NCI-H526 treated with DMSO at 0.1 percent for 48 hours (cell line): ENCODE measurements around the gene FFAR4.
"Not testable (repeated sequence)": the region's sequence is repeated elsewhere in the genome, so short reads cannot be mapped to it uniquely, and the experiment has no call there.

Experiments
- DNase-seq: peaks from one replicate; lab custom pipeline; 2025; lab: John Stamatoyannopoulos, UW

The FFAR4 gene

DNA sequence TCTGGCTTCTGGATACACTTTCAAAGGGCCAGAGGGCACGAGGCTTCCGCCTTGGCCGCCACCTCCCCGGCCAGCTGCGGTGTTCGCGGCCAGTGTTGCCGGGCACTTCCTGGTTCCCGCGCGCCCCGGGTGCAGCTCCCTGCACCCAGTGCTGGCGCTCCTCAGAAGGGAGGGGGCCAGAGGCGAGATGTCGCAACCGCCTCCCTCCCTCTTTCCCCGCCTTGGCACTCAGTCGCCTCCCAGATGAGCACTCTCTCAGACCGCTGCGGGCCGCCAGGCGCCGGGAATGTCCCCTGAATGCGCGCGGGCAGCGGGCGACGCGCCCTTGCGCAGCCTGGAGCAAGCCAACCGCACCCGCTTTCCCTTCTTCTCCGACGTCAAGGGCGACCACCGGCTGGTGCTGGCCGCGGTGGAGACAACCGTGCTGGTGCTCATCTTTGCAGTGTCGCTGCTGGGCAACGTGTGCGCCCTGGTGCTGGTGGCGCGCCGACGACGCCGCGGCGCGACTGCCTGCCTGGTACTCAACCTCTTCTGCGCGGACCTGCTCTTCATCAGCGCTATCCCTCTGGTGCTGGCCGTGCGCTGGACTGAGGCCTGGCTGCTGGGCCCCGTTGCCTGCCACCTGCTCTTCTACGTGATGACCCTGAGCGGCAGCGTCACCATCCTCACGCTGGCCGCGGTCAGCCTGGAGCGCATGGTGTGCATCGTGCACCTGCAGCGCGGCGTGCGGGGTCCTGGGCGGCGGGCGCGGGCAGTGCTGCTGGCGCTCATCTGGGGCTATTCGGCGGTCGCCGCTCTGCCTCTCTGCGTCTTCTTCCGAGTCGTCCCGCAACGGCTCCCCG is at the start of gene FFAR4:
FFAR4 (plus strand) TSS at position 231 of the 842 bp plus-strand sequence; CDS start at position 287, 56 bp downstream.
- DNase-seq = no peak

DNA sequence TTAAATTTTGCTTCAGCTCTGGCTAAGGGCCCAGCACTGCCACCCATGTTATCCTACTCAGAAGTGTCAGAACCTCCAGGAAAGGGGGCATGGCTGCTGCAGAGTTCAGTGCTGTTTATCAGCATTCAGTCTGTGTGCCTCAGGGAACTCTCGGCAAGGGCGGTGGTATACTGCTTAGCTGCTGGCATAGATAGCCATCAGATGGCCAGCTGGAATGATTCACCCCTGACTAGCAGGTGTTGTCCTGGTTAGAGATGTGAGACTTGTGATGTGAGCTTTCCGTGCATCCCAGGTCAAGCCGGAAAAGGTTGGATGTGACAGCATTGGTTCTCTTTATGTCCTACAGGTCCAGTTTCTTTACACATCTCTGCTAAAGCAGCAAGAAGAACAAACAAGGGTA is 47.9 kb upstream of the FFAR4 start:
- no peak for DNase-seq

DNA sequence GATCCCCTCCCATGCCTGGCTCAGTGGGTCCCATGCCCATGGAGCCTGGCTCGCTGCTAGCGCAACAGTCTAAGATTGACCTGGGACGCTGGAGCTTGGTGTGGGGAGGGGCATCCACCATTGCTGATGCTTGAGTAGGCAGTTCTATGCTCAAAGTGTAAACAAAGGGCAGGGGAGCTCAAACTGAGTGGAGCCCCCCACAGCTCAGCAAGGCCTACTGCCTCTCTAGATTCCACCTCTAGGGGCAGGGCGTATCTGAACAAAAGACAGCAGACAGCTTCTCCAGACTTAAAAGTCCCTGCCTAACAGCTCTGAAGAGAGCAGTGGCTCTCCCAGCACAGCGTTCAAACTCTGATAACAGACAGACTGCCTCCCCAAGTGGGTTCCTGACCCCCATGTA is 31.2 kb upstream of the FFAR4 start:
- no peak for DNase-seq

DNA sequence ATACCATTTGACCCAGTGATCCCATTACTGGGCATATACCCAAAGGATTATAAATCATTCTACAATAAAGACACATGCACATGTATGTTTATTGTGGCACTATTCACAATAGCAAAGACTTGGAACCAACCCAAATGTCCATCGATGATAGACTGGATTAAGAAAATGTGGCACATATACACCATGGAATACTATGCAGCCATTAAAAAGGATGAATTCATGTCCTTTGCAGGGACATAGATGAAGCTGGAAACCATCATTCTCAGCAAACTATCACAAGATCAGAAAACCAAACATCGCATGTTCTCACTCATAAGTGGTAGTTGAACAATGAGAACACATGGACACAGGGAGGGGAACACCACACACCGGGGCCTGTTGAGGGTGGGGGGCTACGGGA is 25.6 kb upstream of the FFAR4 start:
- not testable (repeated sequence) for DNase-seq

DNA sequence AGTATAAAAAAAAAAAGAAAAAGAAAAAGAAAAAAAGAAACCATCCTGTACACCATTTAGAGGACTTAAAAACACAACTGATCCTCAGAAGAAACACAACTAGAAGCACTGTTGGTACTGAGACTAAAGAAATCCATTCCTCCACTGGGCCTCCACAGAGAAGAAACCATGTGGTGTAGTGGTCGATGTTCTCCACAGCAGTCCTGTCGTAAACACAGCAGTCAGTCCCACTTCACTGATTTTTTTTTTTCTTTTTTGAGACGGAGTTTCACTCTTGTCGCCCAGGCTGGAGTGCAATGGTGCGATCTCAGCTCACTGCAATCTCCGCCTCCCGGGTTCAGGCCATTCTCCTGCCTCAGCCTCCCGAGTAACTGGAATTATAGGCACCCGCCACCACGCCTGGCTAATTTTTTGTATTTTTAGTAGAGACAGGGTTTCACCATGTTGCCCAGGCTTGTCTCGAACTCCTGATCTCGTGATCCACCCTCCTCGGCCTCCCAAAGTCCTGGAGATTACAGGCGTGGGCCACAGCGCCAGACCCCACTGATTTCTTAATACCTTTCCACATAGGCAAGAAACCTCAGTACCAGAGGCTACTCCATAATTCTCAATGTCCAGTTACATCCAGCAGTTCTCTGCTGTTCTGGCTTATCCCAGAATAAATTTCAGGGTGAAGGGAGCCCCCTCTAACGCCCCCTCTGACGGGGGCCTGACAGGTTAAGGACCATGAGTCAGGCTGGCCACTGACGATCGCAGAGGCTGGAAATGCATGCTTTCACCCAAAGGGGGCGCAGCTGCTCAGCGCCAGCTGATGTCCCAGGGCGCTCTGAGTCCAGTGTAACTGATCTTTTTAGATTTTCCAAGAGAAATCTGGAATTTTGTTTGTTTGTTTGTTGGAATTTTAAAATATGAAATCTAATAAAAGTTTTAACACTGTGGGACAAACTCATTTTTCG is 24.8 kb upstream of the FFAR4 start:
- DNase-seq = no peak

DNA sequence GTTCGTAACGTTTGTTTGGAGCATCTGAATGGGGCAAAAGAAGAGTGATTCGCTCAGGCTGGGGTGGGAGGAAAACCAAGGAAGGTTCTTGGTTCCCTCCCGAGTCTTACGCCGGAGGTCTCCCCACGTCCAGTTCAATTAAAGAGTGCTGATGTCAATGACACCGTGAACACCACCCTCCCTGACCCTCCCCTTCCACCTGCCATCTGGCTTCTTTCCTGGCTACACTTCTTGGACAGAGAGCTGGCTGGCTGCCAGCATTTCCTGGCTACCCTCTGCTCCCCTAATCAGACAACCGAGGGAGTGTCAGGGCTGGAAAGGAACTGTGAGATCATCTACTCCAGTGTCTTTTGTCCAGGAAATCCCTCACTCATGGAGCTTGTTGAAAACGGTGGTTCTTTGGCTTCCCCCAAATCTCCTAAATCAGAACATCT is 24.1 kb upstream of the FFAR4 start:
- no peak for DNase-seq

DNA sequence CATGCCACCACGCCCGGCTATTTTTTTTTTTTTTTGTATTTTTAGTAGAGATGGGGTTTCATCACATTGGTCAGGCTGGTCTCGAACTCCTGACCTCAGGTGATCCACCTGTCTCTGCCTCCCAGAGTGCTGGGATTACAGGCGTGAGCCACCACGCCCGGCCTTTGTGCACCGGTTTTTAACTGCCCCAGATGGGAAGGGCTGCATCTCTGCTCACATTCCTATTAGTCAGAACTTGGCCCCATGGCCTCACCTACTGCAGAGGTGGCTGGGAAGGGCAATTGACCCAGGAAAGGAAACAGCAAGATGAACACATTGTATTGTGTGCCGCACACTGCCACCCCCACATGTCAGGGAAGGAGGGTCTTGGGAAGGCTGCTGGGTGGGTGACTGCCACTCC is 19.5 kb upstream of the FFAR4 start:
- not testable (repeated sequence) for DNase-seq

DNA sequence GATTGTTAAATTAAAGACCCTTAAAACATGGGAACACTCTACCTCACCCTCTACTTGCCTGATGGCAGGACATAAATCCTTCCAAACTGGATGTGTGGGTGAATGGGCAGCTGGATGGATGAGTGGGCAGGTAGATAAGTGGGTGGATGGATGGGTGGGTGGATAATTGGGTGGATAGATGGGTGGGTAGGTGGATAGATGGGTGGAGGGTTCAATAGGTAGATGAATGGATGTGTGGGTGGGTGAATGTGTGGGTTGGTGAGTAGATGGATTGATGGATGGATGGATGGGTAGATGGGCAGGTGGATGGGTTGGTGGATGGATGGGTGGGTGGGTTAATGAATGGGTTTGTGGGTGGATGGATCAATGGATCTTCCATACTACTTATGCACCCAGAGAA is 18.9 kb upstream of the FFAR4 start:
- no peak for DNase-seq

DNA sequence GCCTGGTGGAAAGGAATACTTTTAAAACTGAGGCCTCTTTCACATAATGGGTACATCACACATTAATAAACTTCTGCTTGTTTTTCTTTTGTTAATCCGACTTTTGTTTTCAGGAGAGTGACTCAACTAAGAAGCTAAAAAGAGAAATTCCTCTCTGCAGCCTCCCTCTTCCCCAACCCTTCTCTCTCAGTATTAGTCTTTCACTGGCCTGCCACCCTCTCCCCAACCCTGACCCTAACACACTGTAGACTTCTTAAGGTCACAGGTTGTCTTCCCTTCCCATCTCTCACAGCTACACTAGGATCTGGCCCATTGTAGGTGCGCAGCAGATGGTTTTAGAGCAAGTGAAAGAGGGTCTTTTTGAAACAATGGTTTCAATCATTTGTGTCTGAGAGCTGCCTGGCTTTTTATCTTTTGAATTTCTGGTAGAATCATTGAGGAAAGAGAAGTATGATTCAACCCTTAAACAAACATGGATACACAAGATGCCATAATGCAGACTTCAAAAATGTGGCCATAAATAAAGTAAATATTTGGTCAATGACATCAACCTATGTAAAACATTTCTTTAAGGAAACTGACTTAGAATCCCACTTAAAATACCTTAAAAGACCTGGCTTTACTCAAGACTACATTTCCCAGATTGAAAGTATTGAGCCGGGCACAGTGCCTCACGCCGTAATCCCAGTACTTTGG is 17.9 kb upstream of the FFAR4 start:
- no peak for DNase-seq

DNA sequence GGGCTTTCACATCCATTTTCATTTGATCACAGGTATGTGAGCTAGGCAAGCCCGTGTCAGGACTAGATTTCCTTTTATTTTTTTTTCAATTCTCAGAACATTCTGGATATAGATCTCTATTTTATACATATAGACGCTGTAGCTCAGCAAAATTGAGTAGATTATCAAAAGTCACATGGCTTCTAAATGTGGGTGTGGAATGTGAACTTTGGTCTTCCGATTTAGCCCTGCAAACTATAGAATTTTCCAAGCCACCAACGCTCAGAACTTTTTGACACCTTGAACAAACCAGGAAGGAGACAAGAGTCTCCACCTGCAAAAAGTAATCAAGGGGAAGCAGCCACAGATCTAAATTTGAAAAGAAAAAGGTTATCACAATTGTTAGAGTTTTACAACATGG is 15.9 kb upstream of the FFAR4 start:
- no peak for DNase-seq

DNA sequence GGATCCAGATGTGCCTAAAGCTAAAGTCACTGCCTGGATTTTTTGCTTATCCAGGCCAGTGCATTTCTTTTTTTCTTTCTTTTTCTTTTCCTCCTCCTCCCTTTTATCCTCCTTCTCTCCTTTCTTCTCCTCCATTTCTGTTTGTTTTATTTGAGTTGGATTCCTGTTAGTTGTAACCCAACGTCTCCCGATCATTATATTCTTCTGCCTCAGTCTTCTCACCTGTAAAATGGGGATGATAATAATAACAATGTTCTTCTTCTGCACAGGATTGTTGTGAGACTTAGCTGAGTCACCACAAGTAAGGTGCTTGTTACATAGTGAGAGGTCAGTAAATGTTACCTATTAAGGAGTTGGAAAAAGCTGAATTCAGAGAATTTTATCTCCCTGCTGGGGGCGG is 13.7 kb upstream of the FFAR4 start:
- DNase-seq = no peak

DNA sequence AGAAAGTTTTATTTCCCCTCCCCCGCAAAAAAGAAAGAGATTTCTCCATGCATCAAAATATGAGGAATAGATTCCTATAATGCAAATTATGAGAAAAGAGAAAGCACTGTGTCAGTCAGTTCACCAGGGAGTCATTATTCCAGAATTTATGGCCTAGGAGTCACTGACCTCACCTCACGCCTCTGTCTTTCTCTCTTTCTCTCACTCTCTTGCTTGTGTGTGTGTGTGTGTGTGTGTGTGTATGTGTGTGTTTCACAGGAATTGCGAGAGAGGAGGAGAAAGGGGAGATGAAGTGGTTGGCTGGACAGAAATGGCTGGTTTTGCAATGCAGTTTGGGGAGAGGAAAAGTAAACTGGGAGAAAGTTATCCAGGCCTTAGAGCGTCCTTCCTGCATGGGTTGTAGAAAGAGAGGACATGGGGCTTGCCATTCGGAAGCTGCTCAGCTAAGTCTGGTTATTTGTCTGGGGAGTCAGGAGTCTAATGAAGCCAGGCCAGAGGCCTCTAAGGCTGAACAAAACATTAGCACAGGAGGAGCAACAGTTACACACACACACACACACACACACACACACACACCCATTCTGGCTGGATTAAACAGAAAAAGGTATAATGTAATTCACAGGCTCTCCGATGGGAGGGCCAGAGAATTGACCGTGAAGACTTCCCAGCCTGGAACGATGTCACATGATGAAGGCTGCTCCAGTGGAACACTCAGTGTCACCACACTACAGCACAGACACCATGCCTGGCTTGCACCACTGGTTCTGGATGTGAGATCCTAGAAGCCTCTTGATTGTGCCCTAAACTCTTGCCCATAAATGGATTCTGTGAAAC is 12.8 kb upstream of the FFAR4 start:
- no peak for DNase-seq

DNA sequence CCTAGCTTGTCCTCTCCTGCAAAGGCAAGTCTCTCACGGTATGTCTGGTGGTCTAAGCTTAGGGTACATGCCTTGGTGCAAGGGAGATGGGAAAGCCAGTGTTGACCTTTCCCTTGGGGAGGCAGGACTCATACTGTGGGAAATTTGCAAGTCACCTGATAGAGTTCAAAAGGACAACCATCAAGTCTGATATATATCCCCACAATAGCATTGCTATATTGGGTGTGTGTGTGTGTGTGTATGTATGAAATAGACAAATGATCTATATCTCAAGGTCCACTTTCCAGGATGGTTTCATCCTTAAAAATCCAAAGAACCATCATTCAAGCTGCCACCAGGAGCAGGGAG is 12.2 kb upstream of the FFAR4 start:
- no peak for DNase-seq

DNA sequence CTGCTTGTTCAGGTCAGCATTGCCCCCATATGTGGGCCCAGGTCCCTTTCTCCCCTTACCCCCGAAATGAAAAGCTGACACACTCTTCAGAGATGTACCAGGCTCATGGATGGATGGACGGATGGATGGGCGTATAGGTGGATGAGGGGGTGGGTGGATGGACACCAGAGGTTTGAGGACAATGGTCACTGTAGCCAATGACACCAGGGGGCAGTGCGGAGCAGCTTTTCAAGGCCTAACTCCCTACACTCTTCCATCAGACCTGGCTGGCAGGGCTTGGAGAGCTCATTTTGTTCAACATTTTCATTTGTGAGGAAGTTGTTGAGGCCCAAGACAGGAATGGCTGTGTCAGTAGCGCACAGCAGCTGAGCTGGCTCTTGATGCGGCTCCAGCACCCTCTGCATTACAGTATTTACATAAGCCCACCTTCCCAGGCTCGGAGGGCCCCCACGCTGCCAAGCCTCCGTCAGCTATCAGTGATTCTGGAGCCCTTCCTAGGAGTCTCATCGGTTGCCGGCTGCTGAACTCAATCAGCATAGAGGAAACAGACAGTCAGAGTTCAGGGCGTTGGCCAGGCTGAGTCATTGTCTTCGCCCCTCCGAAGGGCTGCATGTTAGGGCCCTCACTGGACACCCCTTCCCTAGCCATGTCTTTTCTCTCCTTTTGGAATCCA is 11.6 kb upstream of the FFAR4 start:
- DNase-seq = no peak

DNA sequence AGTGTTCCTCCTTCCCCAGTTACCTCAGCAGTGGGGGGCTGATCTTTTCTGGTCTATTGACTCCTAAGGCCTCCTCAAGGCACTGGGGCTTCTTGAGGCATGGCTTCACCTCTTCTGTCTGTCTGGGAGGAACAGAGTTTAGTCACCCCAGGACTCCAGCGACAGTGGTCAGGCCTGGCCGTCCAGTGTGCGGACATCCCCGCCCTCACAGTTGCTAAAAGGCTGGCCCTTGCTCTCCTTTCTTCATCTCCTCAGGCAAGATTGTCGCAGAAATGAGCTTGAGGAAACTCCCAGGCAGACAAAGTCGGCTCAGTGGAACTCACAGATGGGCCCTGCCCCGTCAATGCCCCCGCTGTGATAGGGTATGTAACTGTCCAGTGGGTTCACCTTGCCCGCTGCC is 7.0 kb upstream of the FFAR4 start:
- no peak for DNase-seq

DNA sequence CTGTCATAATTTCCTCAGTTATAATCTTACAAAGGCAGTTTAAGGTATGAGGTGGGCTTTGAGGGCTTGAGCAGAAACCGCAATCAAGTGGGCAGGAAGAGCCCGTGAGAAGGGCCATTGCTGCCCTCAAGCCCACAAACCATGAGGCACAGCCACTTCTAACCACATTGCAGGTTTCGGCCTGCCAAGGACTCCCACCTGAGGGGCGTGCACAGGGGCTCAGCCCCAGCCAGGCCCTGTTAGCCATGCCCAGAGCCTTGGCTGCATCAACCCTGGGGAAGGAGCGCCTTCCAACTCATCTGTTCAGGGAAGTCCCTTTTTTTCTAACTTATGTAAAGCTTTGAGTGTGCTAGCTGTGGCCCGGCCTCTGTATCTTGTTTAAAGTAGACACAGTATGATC is 5.9 kb upstream of the FFAR4 start:
- DNase-seq = no peak

DNA sequence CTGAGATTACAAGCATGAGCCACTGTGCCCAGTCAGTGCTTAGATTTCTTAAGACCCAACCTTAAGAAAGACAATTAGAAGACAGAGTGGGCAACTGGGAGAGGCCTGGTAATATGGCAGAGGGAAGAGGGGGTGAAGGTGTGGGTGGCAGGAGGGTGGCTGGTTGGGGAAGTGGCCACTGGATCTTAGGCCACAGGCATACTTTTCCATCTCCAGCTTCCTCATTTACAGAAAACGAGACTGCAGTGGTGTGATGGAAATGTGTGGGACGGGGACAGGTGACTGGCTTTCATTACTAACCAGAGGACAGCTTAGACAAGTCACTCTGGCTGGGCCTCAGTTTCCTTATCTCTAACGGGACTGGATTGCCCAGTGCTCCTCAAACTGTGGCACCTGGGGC is 1.0 kb upstream of the FFAR4 start:
- DNase-seq = no peak

DNA sequence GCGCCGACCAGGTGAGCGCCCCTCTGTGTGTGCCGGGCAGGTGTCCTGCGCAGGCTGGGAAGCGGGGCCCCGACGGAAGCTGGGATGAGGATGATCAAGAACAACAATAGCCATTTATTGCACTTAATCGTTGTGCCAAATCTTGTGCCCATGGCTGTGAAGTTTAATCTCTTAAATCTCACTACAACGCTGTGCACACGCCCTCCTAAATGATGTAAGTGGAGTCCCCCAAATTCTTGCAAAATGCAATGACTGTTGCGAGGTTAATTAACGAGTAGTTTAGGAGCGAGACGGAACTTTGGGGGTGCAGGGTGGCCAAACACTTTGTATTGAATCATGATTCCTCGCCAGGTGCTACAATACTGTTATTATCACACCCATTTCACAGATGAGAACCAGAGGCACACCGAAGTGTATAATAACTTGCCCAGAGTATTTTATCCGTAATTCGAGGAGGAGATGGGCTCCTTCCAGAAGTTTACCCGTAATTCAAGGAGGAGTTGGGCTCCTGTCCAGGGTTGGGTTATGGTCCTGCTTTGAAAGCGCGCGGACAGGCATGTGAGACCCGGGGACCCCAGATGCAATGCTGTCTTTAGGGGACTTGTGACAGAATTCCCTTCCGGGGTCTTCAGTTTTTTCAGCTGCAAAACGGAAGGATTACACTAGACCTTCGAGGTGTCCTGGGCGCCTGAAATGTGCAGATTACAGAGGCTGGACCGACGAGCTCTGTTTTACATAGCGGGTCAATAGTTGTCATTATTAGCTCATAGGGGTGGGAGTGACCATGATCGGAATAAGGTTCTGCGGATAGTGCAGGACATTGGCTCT is 1.0 kb downstream of the FFAR4 start:
- DNase-seq = no peak

DNA sequence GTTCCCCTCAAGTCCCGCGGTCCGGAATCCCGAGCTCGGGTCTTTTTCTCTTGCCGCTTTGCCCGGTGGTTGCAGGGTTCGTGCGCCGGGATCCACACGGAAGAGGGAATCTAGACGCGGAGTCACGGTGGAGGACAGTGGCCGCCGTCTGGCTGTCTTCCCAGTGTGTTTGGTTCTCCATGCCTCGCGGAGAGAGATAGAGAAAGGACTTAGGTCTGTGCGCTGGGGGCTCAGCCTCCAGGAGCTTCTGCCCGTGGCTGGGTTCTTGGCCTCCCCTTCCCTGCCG is 1.6 kb downstream of the FFAR4 start:
- DNase-seq = no peak

DNA sequence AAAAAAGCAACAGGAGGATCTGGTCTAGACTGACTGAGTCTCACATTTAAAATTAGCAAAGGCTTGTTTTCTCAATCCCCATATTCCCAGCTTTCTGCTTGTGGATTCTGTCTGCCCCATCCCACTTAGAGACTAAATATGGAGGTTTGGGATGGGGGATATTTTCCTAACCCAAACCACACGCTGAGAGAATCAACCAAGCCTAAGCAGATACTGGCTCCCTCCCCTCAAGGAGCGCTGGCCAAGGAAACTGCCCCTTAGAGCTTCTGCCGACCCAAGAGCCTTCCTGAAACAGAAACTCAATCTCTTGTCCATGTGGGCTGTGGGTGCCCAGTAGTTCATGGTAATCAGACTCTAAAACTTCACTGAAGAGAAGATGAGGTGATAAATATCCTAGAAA is 3.9 kb downstream of the FFAR4 start:
- DNase-seq = no peak
